ENCODE data around the gene OSGIN1.

The OSGIN1 gene

GRCh38 chr16:83973581-83974385 lies 20.7 kb downstream of the OSGIN1 start:
- DNase-seq: no peak

- DNase-seq: no peak
These were observed 21.4 kb downstream of the OSGIN1 start for GRCh38 chr16:83974475-83974874.

- no peak for DNase-seq
These were observed 22.7 kb downstream of the OSGIN1 start for GRCh38 chr16:83975590-83976260.

- DNase-seq: no peak
These were observed 24.2 kb downstream of the OSGIN1 start for GRCh38 chr16:83977056-83977815.

- no peak for DNase-seq
These were observed 25.4 kb downstream of the OSGIN1 start for GRCh38 chr16:83978401-83978904.

GRCh38 chr16:83979441-83979840 lies 26.4 kb downstream of the OSGIN1 start:
- DNase-seq: no peak

- DNase-seq: no peak
These were observed 27.8 kb downstream of the OSGIN1 start for GRCh38 chr16:83980794-83981193.

GRCh38 chr16:83981799-83982198 lies 28.8 kb downstream of the OSGIN1 start:
- DNase-seq: no peak

- no peak for DNase-seq
These were observed 30.5 kb downstream of the OSGIN1 start for GRCh38 chr16:83983491-83983890.

GRCh38 chr16:83989300-83989699 lies 36.3 kb downstream of the OSGIN1 start:
- no peak for DNase-seq

GRCh38 chr16:83990492-83990891 lies 37.5 kb downstream of the OSGIN1 start:
- DNase-seq: no peak

- no peak for DNase-seq
These were observed 39.6 kb downstream of the OSGIN1 start for GRCh38 chr16:83992624-83993023.

- no peak for DNase-seq
These were observed 41.0 kb downstream of the OSGIN1 start for GRCh38 chr16:83994087-83994486.

GRCh38 chr16:83994703-83995102 lies 41.7 kb downstream of the OSGIN1 start:
- no peak for DNase-seq

GRCh38 chr16:83995754-83996153 lies 42.7 kb downstream of the OSGIN1 start:
- no peak for DNase-seq

- no peak for DNase-seq
These were observed 43.6 kb downstream of the OSGIN1 start for GRCh38 chr16:83996481-83997252.

- DNase-seq: no peak
These were observed 45.1 kb downstream of the OSGIN1 start for GRCh38 chr16:83998091-83998490.

GRCh38 chr16:84000989-84001642 lies 48.1 kb downstream of the OSGIN1 start:
- no peak for DNase-seq

- no peak for DNase-seq
These were observed 48.7 kb downstream of the OSGIN1 start for GRCh38 chr16:84001726-84002125.

GRCh38 chr16:84003038-84003437 lies 50.0 kb downstream of the OSGIN1 start:
- no peak for DNase-seq

GRCh38 chr16:84004442-84004841 lies 51.4 kb downstream of the OSGIN1 start:
- DNase-seq: no peak

GRCh38 chr16:84005391-84005790 lies 52.4 kb downstream of the OSGIN1 start:
- no peak for DNase-seq
